Tibial nerve (tissue), 4 donors: ENCODE results near the gene TPRG1L.

Experiments used
- EP300 ChIP-seq, 2 donors: sonication (generic); formaldehyde crosslinking; IDR thresholded peaks; one replicate each; pipeline ENCODE4 v1.6.1; 2017; ENCODE audit warnings: antibody characterized with exemption in 2 of 2, mild to moderate bottlenecking in 1 of 2
- POLR2A ChIP-seq, 2 donors: fragments of 450-650 bp; IDR thresholded peaks; one replicate each; pipeline ENCODE4 v1.6.1; 2017; ENCODE audit warnings: antibody characterized with exemption in 2 of 2, mild to moderate bottlenecking in 2 of 2, moderate library complexity in 2 of 2
- TF ChIP-seq, protein P1 (sequence below), 5 experiments: fragments of 200-600 bp in 3 of 5; fragments of 450-650 bp in 2 of 5; sonication (generic) in 3 of 5; IDR thresholded peaks; one replicate each; pipeline ENCODE4 v1.5.1; 2016 to 2019; ENCODE audit warnings: antibody characterized with exemption in 5 of 5, mild to moderate bottlenecking in 3 of 5, moderate library complexity in 2 of 5

DNA sequence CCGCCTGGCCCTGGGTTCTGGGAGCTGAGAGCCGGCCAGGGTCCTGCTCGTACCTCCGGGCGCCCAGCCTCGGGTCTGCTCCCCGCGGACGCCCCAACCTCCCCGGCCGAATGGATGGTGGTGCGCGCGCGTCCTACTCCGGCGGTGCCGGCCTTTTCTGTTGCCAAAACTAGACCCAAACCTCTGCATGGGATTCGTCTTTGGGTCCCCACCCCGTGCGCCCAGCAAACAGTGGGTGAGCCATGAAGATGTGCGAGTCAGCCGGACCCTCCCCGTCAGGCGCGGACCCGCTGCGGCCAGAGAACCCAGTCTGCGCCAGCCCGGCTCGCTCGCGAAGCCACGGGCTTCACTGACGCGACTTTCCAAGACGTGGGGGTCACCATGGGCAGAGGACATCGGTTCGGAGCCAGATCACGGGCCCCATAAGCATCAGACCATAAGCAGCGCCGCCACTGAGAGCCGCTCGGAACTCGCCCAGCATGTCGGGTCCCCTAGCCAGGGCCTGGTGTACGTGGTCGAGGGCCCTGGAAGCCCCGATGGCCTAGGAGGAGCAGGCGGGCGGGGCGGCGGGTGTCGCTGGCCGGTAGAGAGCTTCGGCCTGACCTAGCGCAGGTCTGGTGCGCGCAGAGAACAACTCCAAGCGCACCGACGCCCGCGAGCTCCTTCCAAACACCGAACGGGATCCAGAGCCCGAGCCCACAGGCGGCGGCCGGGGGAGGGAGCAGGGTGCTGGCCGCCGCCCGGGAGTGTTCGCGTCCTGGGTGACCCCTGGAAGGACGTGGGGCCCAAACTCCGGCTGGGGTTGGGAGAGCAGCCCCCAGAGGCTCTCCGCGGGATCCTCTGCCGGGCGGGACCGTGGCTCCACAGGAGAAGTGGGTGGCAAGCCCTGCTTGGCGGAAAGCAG lies 26.5 kb downstream of the TPRG1L start:
- TF ChIP-seq POLR2A (IDR thresholded peaks at IDR 0.05) (no peak), EP300 (IDR thresholded peaks at IDR 0.05) (no peak)
- TF ChIP-seq, protein P1, sequence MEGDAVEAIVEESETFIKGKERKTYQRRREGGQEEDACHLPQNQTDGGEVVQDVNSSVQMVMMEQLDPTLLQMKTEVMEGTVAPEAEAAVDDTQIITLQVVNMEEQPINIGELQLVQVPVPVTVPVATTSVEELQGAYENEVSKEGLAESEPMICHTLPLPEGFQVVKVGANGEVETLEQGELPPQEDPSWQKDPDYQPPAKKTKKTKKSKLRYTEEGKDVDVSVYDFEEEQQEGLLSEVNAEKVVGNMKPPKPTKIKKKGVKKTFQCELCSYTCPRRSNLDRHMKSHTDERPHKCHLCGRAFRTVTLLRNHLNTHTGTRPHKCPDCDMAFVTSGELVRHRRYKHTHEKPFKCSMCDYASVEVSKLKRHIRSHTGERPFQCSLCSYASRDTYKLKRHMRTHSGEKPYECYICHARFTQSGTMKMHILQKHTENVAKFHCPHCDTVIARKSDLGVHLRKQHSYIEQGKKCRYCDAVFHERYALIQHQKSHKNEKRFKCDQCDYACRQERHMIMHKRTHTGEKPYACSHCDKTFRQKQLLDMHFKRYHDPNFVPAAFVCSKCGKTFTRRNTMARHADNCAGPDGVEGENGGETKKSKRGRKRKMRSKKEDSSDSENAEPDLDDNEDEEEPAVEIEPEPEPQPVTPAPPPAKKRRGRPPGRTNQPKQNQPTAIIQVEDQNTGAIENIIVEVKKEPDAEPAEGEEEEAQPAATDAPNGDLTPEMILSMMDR (IDR thresholded peaks at IDR 0.05): no peak
